Inflammatory macrophage treated with lipopolysaccharide for 4 hours (primary cell): ENCODE results near the gene OVCH1.
"Not testable (repeated sequence)": the region's sequence is repeated elsewhere in the genome, so short reads cannot be mapped to it uniquely, and the experiment has no call there.

Source experiments
- DNase-seq: peaks from one replicate; pipeline ENCODE4 v3.0.0-alpha.2; 2020

OVCH1 gene

GRCh38 chr12:29486972-29487371, 10.5 kb downstream of the OVCH1 start:
- no peak for DNase-seq

GRCh38 chr12:29463198-29463597, 34.3 kb downstream of the OVCH1 start:
- DNase-seq = no peak

GRCh38 chr12:29460082-29460481, 37.4 kb downstream of the OVCH1 start:
- DNase-seq = no peak

DNA sequence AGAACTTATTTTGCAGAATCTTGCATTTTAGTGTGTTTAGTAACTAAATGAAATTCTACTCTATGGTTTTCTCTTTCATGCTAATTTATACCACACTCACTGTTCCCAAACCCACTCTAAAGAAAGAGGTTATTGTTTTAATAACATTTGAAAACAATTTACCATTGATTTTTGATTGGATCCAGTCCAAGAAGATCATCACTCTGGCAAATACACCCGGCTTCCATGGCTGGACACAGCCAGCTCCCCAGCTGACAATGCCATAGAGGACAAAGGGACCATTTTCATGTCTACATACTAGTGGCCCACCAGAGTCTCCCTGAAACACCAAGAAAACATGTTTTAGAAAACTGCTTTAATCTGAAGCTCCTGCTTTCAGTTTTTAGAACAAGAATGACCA, 42.4 kb downstream of the OVCH1 start:
- DNase-seq = no peak

DNA sequence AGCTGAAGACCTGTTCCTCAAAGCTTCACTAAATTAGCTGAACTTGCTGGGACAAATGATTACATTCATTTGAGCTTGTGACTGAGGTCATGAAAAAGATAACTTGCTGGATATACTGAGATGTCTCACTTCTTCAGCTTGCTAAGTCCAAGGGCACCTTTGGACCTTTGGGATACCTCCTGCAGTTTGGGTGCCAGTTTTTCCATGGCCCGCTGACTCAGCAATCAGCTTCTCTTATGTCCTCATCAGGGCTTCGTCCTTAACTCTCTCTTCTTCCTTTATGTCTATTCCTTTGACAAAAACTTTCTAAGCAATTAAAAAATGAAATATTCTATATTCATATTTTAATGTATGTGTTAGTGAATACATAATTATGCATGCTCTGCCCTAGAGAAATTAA, 45.6 kb downstream of the OVCH1 start:
- DNase-seq = no peak

GRCh38 chr12:29448157-29448556, 49.3 kb downstream of the OVCH1 start:
- no peak for DNase-seq

DNA sequence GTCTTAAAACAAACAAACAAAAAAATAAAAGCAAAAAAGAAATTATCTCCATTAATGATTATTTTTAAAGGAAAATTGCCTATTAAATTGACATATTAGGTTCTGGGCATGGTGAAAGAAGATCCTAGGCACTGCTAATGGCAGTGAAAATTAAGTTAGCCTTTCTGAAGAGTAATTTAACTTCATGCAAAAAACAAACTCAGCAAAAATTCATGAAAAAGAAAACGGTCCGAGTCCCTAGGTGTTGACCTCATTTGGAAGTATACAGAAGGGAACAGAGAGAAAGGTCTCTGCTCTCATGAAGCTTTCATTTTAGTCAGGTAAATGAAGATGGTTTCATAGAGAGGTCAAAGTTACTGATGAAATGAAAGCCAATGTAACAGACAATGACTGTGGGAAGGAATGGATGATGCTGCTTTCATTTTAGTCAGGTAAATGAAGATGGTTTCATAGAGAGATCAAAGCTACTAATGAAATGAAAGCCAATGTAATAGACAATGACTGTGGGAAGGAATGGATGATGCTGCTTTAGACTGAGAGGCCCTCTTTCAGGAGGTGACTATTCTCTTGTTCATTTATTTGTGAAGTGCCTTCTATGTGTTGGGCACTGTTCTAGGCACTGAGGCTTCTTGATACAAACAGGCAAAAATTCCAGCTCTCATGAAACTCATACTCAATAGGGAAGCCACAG, 50.1 kb downstream of the OVCH1 start:
- DNase-seq = no peak

- DNase-seq = no peak
Observed at GRCh38 chr12:29439506-29439905, 58.0 kb downstream of the OVCH1 start.

- no peak for DNase-seq
Observed at GRCh38 chr12:29438752-29439408, 58.6 kb downstream of the OVCH1 start.

DNA sequence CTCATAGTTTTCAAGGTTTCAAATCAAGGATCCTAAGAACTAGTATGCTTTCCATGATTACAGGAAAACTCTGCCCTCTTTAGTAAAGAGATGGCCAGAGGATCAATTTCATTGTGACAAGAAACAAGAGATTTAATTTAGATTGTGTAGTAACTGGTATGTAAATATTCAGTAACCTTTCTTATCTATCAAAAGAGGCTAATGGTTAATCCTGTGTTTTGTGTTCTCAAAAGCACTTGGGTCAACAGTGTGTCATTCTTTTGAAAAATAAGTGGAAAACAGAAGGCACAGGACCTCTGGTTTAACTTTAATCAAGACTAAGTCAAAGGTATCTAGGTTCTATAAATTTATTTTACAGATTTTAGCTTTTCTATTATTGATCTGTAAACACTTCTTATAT, 59.9 kb downstream of the OVCH1 start:
- DNase-seq = no peak

DNA sequence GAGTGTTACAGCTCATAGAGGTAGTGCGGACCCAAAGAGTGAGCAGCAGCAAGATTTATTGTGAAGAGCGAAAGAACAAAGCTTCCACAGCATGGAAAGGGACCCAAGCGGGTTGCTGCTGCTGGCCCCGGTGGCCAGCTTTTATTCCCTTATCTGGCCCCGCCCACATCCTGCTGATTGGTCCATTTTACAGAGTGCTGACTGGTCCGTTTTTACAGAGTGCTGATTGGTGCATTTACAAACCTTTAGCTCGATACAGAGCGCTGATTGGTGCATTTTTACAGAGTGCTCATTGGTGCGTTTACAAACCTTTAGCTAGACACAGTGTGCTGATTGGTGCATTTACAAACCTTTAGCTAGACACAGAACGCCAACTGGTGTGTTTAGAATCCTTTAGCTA, 60.7 kb downstream of the OVCH1 start:
- DNase-seq = not testable (repeated sequence)

DNA sequence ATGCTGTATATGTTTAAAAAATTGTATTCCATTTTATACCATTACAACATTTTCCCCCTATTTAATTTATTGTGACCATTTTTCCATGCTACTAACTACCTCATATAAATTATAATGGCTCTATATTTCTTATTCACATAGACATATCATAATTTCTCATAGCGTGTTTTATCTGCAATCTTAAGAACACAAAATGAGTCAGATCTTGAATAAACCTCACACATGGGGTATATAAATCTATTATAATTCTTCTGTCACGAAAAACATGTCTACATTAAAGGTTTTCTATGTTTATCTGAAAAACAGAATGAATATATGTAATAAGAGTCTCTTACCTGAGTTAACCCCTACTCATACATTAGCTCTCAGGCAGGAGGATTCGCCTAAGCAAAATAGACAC, 66.0 kb downstream of the OVCH1 start:
- DNase-seq = no peak

DNA sequence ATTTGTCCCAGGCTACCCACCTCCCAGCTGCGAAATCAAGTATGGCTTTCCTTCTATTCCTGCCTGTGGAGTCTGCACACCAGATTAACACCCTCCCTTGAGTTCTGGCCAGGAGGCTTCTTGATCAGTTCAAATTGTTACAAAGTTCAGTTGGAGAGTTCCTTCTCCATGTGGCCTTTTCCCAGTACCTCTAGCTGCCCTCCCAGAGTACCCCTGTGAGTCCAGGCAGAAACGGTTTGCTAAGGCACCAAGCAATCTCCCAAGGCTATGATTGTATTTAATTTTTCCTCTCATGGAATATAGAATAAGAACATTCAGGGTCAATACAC, 66.8 kb downstream of the OVCH1 start:
- DNase-seq = no peak

GRCh38 chr12:29429999-29430715, 67.3 kb downstream of the OVCH1 start:
- DNase-seq = peak; percentile 13

DNA sequence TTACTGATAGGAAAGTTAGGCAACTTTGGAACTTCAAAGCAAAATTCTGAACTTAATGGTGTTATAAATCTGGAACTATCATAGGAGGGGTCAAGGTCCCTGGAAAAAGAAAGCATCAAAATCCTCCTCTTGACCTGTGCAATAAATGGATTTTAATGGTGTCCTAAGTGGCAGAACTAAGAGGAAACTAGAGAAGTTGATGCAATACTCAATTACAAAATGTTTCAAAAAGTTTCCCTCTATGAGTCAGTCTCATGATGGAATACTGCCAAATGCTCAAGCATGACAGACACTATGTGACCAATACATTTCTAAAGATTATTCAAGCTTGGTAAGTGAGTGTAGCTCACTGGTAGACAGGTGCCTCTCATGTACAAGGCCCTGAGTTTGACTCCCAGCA, 68.9 kb downstream of the OVCH1 start:
- DNase-seq = peak; percentile 94

DNA sequence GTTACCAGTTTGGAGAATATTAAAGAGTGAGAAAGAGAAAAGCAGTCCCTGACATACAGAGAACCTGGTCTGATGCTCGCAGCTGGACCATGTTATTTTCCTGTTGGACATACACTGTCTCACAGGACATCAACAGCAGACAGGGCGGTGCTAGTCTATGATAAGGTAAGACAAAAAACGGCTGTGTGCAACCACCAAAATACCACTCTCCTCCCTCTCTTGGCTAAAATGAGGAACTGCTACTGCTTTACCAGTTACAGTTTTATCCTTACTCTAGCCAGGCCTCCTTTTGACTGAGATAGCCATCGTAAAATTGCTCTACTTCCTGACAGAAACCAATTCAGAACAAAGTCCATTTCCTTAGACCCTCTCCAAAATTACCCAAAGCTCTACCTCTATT, 69.5 kb downstream of the OVCH1 start:
- DNase-seq = peak; percentile 37

DNA sequence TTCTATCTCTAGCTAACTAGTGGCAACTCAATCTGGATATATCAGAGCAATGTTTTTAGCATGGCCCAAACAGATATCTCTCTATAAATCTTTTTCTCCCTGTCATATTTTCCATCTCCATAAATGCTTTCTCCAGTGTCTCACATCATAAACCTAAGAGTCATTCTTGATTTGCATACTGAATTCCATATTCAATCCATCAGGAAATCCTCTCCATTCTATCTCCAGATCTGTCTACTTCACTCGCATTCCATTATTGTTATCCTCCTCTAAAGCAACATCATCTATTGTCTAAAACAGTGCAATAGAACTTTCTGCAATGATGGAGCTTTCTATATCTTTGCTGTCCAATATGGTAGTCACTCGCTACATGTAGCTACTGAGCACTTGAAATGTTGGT, 71.0 kb downstream of the OVCH1 start:
- DNase-seq = no peak

DNA sequence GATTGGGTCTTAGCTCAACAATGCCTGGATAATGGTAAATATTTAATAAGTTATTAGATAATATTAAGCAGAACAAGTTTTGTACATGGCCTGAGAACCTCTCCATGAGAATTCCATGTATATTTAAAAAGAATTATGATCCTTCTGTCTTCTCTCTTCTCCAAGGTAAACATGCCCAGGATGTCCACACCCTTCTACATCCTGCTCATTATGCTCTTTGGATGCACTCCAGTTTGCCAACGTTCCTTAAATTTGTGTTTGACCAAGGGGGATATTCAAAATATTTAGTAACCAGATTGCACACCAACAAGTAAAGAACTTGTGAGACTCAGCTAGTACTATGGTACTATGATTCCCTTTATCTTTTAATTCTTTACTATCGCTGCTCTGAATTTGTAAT, 71.8 kb downstream of the OVCH1 start:
- no peak for DNase-seq

DNA sequence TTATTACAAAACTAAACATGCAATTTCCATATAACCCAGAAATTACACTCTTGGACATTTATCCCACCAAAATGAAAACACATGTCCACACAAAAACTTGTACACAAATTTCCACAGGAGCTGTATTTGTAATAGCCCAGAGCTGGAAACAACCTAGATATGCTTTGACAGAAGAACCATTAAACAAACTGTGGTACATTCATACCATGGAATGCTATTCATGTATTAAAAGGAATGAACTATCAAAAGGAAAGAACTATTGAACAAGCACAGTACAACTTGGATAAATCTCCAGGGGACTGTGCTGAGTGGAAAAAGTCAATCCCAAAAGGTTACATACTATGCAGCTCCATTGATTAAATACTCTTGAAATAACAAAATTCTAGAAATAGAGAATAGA, 80.7 kb downstream of the OVCH1 start:
- DNase-seq = no peak

GRCh38 chr12:29415111-29415510, 82.4 kb downstream of the OVCH1 start:
- DNase-seq = no peak

DNA sequence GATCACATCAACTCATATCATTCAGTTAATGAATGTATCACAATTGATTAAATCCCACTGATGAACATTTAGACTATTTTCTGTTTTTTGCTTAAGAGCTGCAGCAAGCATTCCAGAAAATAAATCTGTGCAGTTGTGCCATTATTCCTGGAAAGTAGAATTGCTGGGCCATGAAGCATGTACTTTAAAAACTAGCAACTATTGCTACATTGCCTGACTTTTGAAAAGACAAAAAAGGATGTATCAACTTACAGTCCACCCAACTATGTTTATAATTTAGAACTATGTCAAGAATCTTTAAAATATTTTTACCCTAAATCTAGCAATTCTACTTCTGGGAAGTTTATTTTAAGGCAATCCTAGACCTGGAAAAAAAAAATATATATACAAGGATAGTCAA, 83.1 kb downstream of the OVCH1 start:
- DNase-seq = no peak

GRCh38 chr12:29405561-29405960, 91.9 kb downstream of the OVCH1 start:
- no peak for DNase-seq

- DNase-seq = no peak
Observed at GRCh38 chr12:29403991-29404390, 93.5 kb downstream of the OVCH1 start.

- no peak for DNase-seq
Observed at GRCh38 chr12:29402437-29402836, 95.0 kb downstream of the OVCH1 start.

GRCh38 chr12:29398495-29398894, 99.0 kb downstream of the OVCH1 start:
- no peak for DNase-seq
